ENCODE data around the gene MEIS1.

GRCh38 chr2:66432801-66433694 lies 1.9 kb upstream of the MEIS1 start:
- TF ChIP-seq POLR2AphosphoS5 (IDR thresholded peaks at IDR 0.05) = peak; percentile 46 to 69 (median 57)
- peak in 1 of 3 donors; percentile 43 for TF ChIP-seq CTCF (IDR thresholded peaks at IDR 0.05)
- peak; percentile 10 for TF ChIP-seq POLR2A (IDR thresholded peaks at IDR 0.05)
